Measurements from ENCODE around the gene NFYC. TPM values are rescaled to one million over a fixed set of nuclear protein-coding genes. Genes with fewer than 3 reads are reported as not detected.
"Not testable (repeated sequence)": the region's sequence is repeated elsewhere in the genome, so short reads cannot be mapped to it uniquely, and the experiment has no call there.

The NFYC gene
- total and polyA plus RNA-seq, 9 donors = 35.7 to 66.4 (median 57.8) TPM

DNA sequence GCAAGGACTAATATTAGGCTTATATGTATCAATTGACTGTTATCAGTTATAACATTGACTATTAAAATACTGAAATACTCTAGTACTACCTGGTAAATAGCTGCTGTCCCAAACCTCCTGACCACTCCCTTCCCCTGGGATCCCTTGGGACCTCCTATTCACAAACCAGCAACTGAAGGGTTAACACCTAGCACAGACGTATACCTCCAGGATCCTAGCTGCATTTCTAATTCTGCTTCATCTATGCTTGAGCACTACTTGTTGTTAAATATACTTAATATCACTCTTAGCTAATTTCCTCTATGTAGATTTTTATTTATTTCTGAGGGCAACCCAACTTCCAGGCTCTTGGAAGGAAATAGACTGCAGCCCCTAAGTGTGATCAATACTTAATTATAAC lies 1.8 kb upstream of the NFYC start:
- H3K36me3 ChIP-seq (ENCODE audit: control insufficient read depth, insufficient read depth, low read length) = peaks cover 7% of the 10 kb centered on the region
- H3K4me3 ChIP-seq (ENCODE audit: low read length) = no peak overlapping the region
- WGBS (ENCODE audit: insufficient coverage) = no CpG with 5 or more reads among the region's 1 CpG
- H3K4me1 ChIP-seq (ENCODE audit: control insufficient read depth, insufficient read depth, low read length) = peaks cover 3% of the 10 kb centered on the region
- H3K27me3 ChIP-seq (ENCODE audit: control insufficient read depth, insufficient read depth, low read length) = no peaks in the 10 kb centered on the region
- no peak overlapping the region for H3K27ac ChIP-seq (ENCODE audit: low read length)
- H3K9me3 ChIP-seq (replicated peaks; ENCODE audit: control insufficient read depth, low read depth, low read length) = no peaks in the 10 kb centered on the region
- no peak for DNase-seq

DNA sequence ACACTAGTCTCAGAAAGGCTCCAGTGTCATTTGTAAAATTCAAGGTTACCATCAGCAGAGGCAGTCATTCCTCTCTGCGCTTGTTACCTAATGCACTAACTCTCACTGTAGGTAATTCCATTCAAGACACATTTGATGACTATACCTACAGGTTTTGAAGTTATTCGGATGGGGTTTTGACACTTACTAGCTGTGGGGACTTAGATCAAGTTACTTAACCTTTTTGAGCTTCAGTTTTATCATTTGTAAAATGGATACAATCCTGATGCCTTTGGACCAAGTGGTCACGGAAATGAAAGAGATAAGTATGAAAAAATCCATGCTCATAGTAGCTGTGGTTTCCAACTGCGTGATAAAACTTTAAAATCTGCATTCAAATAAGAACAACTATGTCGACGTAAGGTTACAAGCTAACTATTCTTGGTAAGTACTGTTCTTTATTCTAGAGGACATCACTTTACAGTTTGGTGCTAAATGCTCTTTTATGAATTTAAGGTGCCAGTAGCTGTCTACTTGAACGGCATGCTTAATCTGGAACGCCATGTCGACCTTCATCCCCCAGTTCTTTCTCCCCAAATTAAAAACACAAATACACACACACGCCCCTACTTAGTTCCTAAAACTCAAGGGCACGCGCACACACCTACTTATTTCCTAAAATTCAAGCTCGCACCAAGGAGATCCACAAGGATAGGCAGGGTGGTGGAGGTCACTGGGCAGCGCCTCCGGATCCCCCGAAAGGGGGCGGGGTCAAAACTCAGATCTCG lies 550 bp upstream of the NFYC start:
- H3K4me3 ChIP-seq (ENCODE audit: low read length) = peak overlapping the region; percentile 96
- H3K27ac ChIP-seq (ENCODE audit: low read length) = peak overlapping the region; percentile 100
- no peaks in the 10 kb centered on the region for H3K27me3 ChIP-seq (ENCODE audit: control insufficient read depth, insufficient read depth, low read length)
- H3K4me1 ChIP-seq (ENCODE audit: control insufficient read depth, insufficient read depth, low read length) = peaks cover 3% of the 10 kb centered on the region
- WGBS (ENCODE audit: insufficient coverage) = 0% methylated on average over 9 of the region's 18 CpGs
- no peaks in the 10 kb centered on the region for H3K36me3 ChIP-seq (ENCODE audit: control insufficient read depth, insufficient read depth, low read length)
- H3K9me3 ChIP-seq (replicated peaks; ENCODE audit: control insufficient read depth, low read depth, low read length) = no peaks in the 10 kb centered on the region
- DNase-seq = no peak

DNA sequence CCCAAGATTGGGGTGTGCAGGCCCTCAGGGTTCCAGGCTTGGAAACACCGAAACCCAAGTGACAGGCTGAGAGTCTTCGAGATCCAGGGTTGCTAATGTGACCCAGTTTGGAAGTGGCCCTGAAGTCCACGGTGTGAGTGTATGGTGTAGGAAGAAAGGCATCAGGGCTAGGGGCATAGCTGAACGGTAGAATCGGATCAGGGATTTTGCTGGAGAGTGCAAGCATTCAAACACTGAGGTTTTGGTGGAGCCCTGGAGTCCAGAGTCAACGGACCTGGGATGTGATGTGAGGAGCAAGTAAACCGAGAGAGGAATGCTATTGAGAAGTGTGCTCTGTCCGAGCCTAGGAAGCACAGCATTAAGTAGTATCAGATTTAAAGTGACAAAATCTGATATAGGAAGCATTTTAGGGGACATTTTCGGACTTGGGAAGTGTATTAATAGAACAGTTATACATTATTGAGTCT lies 958 bp downstream of the NFYC start:
- Histone ChIP-seq H3K36me3 (ENCODE audit: control insufficient read depth, insufficient read depth, low read length) (peaks cover 2% of the 10 kb centered on the region), H3K4me1 (ENCODE audit: control insufficient read depth, insufficient read depth, low read length) (peaks cover 3% of the 10 kb centered on the region), H3K27me3 (ENCODE audit: control insufficient read depth, insufficient read depth, low read length) (no peaks in the 10 kb centered on the region), H3K27ac (ENCODE audit: low read length) (peak overlapping the region; percentile 100), H3K9me3 (replicated peaks; ENCODE audit: control insufficient read depth, low read depth, low read length) (no peaks in the 10 kb centered on the region), H3K4me3 (ENCODE audit: low read length) (peak overlapping the region; percentile 96)
- no peak for DNase-seq
- WGBS (ENCODE audit: insufficient coverage) = 0% methylated on average over 8 of the region's 9 CpGs

DNA sequence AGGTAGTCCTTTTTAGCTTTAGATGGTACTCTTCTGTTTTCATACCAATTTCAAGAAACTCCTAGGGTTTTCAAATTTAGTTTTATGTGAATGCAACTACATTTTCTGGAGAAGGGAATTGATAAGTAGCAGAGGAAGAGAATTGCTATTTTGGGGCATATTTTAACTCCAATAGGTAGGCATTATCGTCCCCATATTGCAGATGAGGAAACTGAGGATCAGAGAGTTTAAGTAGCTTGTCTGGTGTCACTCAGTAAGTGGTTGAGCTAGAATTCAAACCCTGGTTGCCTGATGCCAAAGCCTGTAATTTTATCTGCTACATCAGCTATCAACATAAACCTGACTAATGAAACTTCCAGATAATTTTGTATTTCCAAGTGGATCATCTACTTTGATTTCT lies 1.9 kb downstream of the NFYC start:
- no peaks in the 10 kb centered on the region for H3K27me3 ChIP-seq (ENCODE audit: control insufficient read depth, insufficient read depth, low read length)
- H3K36me3 ChIP-seq (ENCODE audit: control insufficient read depth, insufficient read depth, low read length) = peaks cover 2% of the 10 kb centered on the region
- DNase-seq = no peak
- H3K27ac ChIP-seq (ENCODE audit: low read length) = no peak overlapping the region
- peaks cover 3% of the 10 kb centered on the region for H3K4me1 ChIP-seq (ENCODE audit: control insufficient read depth, insufficient read depth, low read length)
- WGBS (ENCODE audit: insufficient coverage) = 100% methylated on average over 1 of the region's 1 CpG
- no peak overlapping the region for H3K4me3 ChIP-seq (ENCODE audit: low read length)
- no peaks in the 10 kb centered on the region for H3K9me3 ChIP-seq (replicated peaks; ENCODE audit: control insufficient read depth, low read depth, low read length)

DNA sequence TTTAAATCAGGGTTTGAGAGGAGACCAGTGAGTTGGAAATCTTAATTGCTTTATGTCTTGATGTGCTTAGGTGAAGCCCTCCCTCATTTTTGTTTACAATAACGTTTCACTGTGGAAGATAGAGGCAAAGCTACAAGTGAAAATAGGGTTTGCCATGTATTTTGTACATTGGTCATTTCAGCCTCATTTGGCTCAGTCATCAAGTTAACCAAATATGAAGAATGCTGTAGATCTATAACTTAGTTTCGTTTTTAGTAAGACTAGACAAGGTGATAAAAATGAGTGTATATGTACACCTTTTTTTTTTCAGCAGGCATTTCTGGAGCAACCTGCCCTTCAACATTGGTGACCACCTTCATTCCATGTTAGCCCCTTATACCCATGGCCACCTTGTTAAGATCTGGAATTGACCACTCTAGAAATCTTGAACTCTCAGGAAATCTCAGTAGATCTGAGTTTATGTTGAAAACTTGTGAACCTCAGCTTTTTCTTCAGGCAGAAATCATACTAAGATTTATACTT lies 2.9 kb downstream of the NFYC start:
- no CpG with 5 or more reads among the region's 2 CpGs for WGBS (ENCODE audit: insufficient coverage)
- DNase-seq = no peak
- Histone ChIP-seq H3K9me3 (replicated peaks; ENCODE audit: control insufficient read depth, low read depth, low read length) (no peaks in the 10 kb centered on the region), H3K36me3 (ENCODE audit: control insufficient read depth, insufficient read depth, low read length) (peaks cover 2% of the 10 kb centered on the region), H3K27me3 (ENCODE audit: control insufficient read depth, insufficient read depth, low read length) (no peaks in the 10 kb centered on the region), H3K4me3 (ENCODE audit: low read length) (no peak overlapping the region), H3K4me1 (ENCODE audit: control insufficient read depth, insufficient read depth, low read length) (peaks cover 3% of the 10 kb centered on the region), H3K27ac (ENCODE audit: low read length) (no peak overlapping the region)

DNA sequence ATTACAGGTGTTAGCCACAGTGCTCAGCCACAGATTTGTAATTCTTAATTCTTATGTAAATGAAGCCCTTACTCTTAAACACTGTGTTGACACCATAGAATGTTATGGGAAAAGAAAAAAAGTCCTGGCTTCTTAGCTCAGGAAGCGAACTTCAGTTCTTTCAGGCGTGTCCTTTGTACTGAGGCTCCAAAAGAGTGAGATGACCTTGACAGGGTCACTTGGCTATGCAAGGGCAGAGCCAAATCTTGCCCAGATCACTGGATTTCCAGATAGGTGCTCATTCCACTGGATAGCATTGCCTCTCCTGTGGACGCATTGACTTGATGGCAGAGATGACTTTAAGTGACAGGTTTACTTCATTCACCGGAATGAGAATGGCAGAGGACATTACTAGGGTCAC lies 4.8 kb downstream of the NFYC start:
- 85% methylated on average over 4 of the region's 4 CpGs for WGBS (ENCODE audit: insufficient coverage)
- H3K36me3 ChIP-seq (ENCODE audit: control insufficient read depth, insufficient read depth, low read length) = peaks cover 2% of the 10 kb centered on the region
- H3K4me1 ChIP-seq (ENCODE audit: control insufficient read depth, insufficient read depth, low read length) = peaks cover 3% of the 10 kb centered on the region
- H3K9me3 ChIP-seq (replicated peaks; ENCODE audit: control insufficient read depth, low read depth, low read length) = no peaks in the 10 kb centered on the region
- H3K27me3 ChIP-seq (ENCODE audit: control insufficient read depth, insufficient read depth, low read length) = no peaks in the 10 kb centered on the region
- H3K4me3 ChIP-seq (ENCODE audit: low read length) = no peak overlapping the region
- H3K27ac ChIP-seq (ENCODE audit: low read length) = no peak overlapping the region
- DNase-seq = no peak

DNA sequence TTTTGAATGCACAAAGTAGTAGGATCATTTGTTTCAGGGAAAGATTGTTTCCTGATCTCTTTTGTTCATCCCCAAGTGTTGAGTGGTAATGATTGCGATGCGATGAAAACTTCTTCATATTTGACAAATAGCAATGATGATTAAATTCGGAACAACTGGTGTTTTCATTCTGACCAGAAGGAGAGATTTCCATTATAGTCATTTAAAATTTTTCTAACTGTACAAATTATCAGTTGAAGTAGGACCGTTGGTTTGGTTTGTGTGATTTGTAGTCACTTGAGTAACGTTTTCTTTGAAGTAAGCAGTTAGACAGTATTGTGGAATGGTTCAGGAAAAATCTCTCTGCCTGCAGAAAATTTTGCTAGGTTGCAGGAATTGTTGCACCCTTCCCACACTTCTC lies 5.9 kb downstream of the NFYC start:
- Histone ChIP-seq H3K9me3 (replicated peaks; ENCODE audit: control insufficient read depth, low read depth, low read length) (no peaks in the 10 kb centered on the region), H3K27ac (ENCODE audit: low read length) (no peak overlapping the region), H3K4me3 (ENCODE audit: low read length) (no peak overlapping the region), H3K27me3 (ENCODE audit: control insufficient read depth, insufficient read depth, low read length) (no peaks in the 10 kb centered on the region), H3K4me1 (ENCODE audit: control insufficient read depth, insufficient read depth, low read length) (peaks cover 2% of the 10 kb centered on the region), H3K36me3 (ENCODE audit: control insufficient read depth, insufficient read depth, low read length) (peaks cover 2% of the 10 kb centered on the region)
- no CpG with 5 or more reads among the region's 5 CpGs for WGBS (ENCODE audit: insufficient coverage)
- DNase-seq = no peak

DNA sequence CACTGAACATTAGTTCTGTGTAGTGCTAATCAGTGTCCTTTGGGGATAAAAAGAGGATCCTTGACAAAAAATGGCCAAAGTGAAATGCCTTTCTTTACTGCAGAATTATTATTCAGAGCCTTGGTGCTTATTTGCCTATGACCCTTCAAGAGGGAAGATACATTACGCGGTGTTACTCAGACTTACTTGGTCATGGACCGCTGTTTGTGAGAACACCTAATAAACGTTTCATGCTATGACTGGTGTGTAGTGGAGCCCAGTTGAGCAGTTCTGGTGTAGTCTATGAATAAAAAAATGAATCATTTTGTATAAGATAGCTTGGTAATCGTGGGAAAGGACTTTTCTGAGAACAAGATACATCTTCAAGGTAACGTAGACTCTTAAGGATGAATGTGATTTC lies 8.3 kb downstream of the NFYC start:
- Histone ChIP-seq H3K27ac (ENCODE audit: low read length) (no peak overlapping the region), H3K4me1 (ENCODE audit: control insufficient read depth, insufficient read depth, low read length) (no peaks in the 10 kb centered on the region), H3K4me3 (ENCODE audit: low read length) (no peak overlapping the region), H3K27me3 (ENCODE audit: control insufficient read depth, insufficient read depth, low read length) (no peaks in the 10 kb centered on the region), H3K9me3 (replicated peaks; ENCODE audit: control insufficient read depth, low read depth, low read length) (no peaks in the 10 kb centered on the region), H3K36me3 (ENCODE audit: control insufficient read depth, insufficient read depth, low read length) (peaks cover 2% of the 10 kb centered on the region)
- no peak for DNase-seq
- WGBS (ENCODE audit: insufficient coverage) = 83% methylated on average over 1 of the region's 6 CpGs

DNA sequence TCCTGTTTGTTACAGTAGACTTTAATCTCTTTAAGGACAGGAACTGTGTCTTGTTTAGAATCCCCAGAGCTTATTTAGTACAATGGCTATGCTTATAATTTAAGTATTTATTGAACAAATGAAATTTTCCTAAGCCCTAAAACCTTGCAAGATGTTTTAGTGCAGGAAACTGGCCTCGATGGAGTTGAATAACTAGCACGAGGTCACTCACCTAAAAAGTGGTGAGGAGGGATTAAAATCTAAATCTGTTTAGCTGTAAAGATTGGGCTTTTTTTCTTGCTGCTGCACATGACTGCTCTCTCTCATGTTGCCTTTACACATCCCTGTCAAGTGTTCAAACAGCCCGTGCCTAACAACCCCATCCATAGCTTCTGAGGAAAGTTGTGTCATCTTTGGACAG lies 10.2 kb downstream of the NFYC start:
- Histone ChIP-seq H3K9me3 (replicated peaks; ENCODE audit: control insufficient read depth, low read depth, low read length) (no peaks in the 10 kb centered on the region), H3K36me3 (ENCODE audit: control insufficient read depth, insufficient read depth, low read length) (no peaks in the 10 kb centered on the region), H3K4me1 (ENCODE audit: control insufficient read depth, insufficient read depth, low read length) (no peaks in the 10 kb centered on the region), H3K27ac (ENCODE audit: low read length) (no peak overlapping the region), H3K27me3 (ENCODE audit: control insufficient read depth, insufficient read depth, low read length) (no peaks in the 10 kb centered on the region), H3K4me3 (ENCODE audit: low read length) (no peak overlapping the region)
- no peak for DNase-seq
- WGBS (ENCODE audit: insufficient coverage) = 44% methylated on average over 2 of the region's 3 CpGs

DNA sequence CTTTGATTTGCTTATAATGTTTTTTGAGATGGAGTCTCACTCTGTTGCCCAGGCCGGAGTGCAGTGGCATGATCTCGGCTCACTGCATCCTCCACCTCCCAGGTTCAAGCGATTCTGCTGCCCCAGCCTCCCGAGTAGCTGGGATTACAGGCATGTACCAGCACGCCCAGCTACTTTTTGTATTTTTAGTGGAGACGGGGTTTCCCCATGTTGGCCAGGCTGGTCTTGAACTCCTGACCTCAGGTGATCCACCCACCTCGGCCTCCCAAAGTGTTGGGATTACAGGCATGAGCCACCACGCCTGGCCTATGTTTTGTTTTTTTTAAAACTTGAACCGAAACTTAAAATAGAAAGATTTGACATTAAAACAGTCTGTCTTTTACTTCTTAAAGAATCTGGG lies 11.3 kb downstream of the NFYC start:
- WGBS (ENCODE audit: insufficient coverage) = 100% methylated on average over 3 of the region's 9 CpGs
- H3K4me1 ChIP-seq (ENCODE audit: control insufficient read depth, insufficient read depth, low read length); H3K4me3 ChIP-seq (ENCODE audit: low read length): not testable (repeated sequence)

More for the DNA sequence above, 11.3 kb downstream of the NFYC start:
- not testable (repeated sequence) for H3K9me3 ChIP-seq (replicated peaks; ENCODE audit: control insufficient read depth, low read depth, low read length); H3K27ac ChIP-seq (ENCODE audit: low read length); H3K36me3 ChIP-seq (ENCODE audit: control insufficient read depth, insufficient read depth, low read length); DNase-seq; H3K27me3 ChIP-seq (ENCODE audit: control insufficient read depth, insufficient read depth, low read length)
